Stomach (tissue), 4 donors: ENCODE measurements around the gene FGGY.

Experiments used
- CTCF ChIP-seq, 7 experiments: fragments of 450-650 bp in 4 of 7; fragments of 200-600 bp in 3 of 7; sonication (generic) in 3 of 7; IDR thresholded peaks; one replicate each; pipeline ENCODE4 v1.5.1; 2016 to 2019; ENCODE audit warnings: antibody characterized with exemption in 7 of 7, control low read depth in 2 of 7, mild to moderate bottlenecking in 1 of 7
- EP300 ChIP-seq: sonication (generic); formaldehyde crosslinking; IDR thresholded peaks from one replicate; pipeline ENCODE4 v1.6.1; 2017; ENCODE audit warnings: antibody characterized with exemption
- POLR2AphosphoS5 ChIP-seq, 3 donors: sonication (generic); formaldehyde crosslinking; IDR thresholded peaks; one replicate each; pipeline ENCODE4 v1.6.1; 2016; ENCODE audit warnings: antibody characterized with exemption in 3 of 3

DNA sequence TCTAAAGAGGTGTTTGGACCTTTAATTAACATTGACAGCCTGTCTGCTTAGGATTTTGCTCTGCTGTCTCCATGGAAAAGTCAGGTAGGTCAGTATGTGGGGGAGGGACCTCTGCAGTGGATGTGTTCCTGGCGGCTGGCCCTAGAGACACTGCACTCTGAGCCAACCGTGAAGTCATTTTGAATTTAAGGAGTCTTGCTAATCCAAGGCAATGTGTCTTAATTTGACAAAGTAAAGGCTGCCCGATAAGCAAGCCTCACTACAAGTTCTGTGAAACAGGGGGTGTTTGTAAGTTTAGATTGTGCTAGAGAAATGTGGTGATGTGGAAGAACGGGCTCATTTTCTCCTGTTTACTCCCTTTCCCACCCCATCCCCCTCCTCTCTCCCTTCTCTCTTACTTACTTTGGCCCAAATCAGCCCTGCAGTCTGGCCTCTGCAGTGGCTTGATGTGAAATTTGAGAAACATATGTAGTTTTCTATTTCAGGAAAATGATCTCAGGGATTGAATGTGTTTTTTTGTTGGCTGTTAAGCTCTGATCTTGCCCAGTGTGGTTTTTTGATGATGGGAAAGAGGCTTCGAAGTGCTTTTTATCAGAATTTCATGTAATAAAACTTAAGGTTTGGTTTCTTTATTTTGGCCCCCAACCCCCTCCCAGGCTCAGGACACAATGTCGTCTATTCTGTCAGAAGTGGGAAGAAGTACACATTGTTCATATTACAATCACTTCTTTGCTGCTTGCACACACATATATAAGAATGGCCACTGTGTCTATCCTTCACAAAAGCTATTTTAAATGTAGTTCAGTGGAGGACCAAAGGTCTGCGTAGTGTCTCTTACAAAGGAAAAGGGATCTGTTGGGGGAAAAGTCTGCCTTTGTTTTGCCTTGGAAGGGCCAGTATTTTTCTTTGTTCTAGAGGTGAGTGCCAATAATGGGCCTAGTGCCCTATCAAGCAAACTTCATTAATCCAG is 96.6 kb downstream of the FGGY start:
- TF ChIP-seq POLR2AphosphoS5 (IDR thresholded peaks at IDR 0.05) (peak in 2 of 3 donors; percentile 59), CTCF (IDR thresholded peaks at IDR 0.05) (no peak), EP300 (peak; percentile 54)
